Small intestine (tissue), 7 donors: Measurements from ENCODE around the gene ZGRF1. TPM values are rescaled to one million over a fixed set of nuclear protein-coding genes. Genes with fewer than 3 reads are reported as not detected.

Source experiments
- DNase-seq, 2 donors: peaks; one replicate each; pipeline versions ENCODE4 v3.0.0 to v3.0.0-alpha.2; 2013
- FAIRE-seq: peaks from 2 replicates; lab custom pipeline; 2012; peaks lifted over from hg19 to GRCh38; lab: Jason Lieb, UNC
- H3K27ac ChIP-seq, 3 donors: one replicate each; pipeline ENCODE4 v1.5.1; 2013; ENCODE audit warnings: low read length in 2 of 3, mild to moderate bottlenecking in 2 of 3, control low read depth in 1 of 3, inconsistent platforms in 1 of 3, low read depth in 1 of 3, moderate library complexity in 1 of 3
- H3K27me3 ChIP-seq, 3 donors: one replicate each; pipeline ENCODE4 v1.6.1; 2013; ENCODE audit warnings: low read length in 3 of 3, inconsistent platforms in 1 of 3; ENCODE audit not compliant: control insufficient read depth in 3 of 3, insufficient read depth in 3 of 3
- H3K36me3 ChIP-seq, 3 donors: one replicate each; pipeline ENCODE4 v1.6.1; 2013; ENCODE audit warnings: low read length in 3 of 3, inconsistent platforms in 1 of 3, low read depth in 1 of 3, mild to moderate bottlenecking in 1 of 3, moderate library complexity in 1 of 3; ENCODE audit not compliant: control insufficient read depth in 3 of 3, insufficient read depth in 2 of 3
- H3K4me1 ChIP-seq, 3 donors: one replicate each; pipeline ENCODE4 v1.6.1; 2013; ENCODE audit warnings: low read length in 2 of 3, inconsistent platforms in 1 of 3, low read depth in 1 of 3, mild to moderate bottlenecking in 1 of 3, moderate library complexity in 1 of 3; ENCODE audit not compliant: control insufficient read depth in 3 of 3, insufficient read depth in 2 of 3
- H3K4me3 ChIP-seq, 3 donors: one replicate each; pipeline ENCODE4 v1.5.1; 2013; ENCODE audit warnings: low read length in 3 of 3, control low read depth in 1 of 3, inconsistent platforms in 1 of 3, low read depth in 1 of 3, mild to moderate bottlenecking in 1 of 3, moderate library complexity in 1 of 3
- H3K9me3 ChIP-seq, 2 donors: one replicate each; pipeline ENCODE4 v1.6.1; 2013; ENCODE audit warnings: low read depth in 1 of 2, low read length in 1 of 2; ENCODE audit not compliant: control insufficient read depth in 2 of 2, insufficient read depth in 1 of 2
- WGBS, 3 donors: extraction: QIAGEN DNeasy Blood & Tissue Kit; methylation state at CpG; one replicate each; pipeline ENCODE4 v1.1.7; 2013; 5-methylcytosine and 5-hydroxymethylcytosine counted together
- polyA plus RNA-seq, 4 donors: library from polyadenylated mRNA; stranded (reverse) in 3 of 4; unstranded in 1 of 4; fragments of 200-250 nt in 3 of 4; fragments of 120-200 nt in 1 of 4; gene quantifications; one replicate each; pipeline versions ENCODE4 v1.2.1 to v1.2.3, GENCODE V29; 2013
- donor health status: healthy with polysubstance abuse.
- donor health status: control.
- donor health status: control.
- donor health status: Bipolar disorder and iron deficiency.
- donor health status: healthy.

ZGRF1 gene
- polyA plus RNA-seq, 4 donors, result 1.3 to 7.1 (median 2.0) TPM

- WGBS, 3 donors, result 3 to 11% (median 8%) methylated on average over 25 of the region's 25 CpGs
- H3K27me3 ChIP-seq, result peaks cover 6 to 92% (median 50%) of the 10 kb centered on the region in 3 donors
- FAIRE-seq (no peak), DNase-seq (no peak)
- no peak overlapping the region for H3K27ac ChIP-seq
- no peak overlapping the region for H3K4me3 ChIP-seq
- H3K36me3 ChIP-seq, result no peaks in the 10 kb centered on the region
- peaks cover 0 to 19% of the 10 kb centered on the region in 2 donors for H3K9me3 ChIP-seq
- peaks cover 7 to 14% (median 9%) of the 10 kb centered on the region in 3 donors for H3K4me1 ChIP-seq
Measured at GRCh38 chr4:112520598-112521122, 116.0 kb downstream of the ZGRF1 start.

DNA sequence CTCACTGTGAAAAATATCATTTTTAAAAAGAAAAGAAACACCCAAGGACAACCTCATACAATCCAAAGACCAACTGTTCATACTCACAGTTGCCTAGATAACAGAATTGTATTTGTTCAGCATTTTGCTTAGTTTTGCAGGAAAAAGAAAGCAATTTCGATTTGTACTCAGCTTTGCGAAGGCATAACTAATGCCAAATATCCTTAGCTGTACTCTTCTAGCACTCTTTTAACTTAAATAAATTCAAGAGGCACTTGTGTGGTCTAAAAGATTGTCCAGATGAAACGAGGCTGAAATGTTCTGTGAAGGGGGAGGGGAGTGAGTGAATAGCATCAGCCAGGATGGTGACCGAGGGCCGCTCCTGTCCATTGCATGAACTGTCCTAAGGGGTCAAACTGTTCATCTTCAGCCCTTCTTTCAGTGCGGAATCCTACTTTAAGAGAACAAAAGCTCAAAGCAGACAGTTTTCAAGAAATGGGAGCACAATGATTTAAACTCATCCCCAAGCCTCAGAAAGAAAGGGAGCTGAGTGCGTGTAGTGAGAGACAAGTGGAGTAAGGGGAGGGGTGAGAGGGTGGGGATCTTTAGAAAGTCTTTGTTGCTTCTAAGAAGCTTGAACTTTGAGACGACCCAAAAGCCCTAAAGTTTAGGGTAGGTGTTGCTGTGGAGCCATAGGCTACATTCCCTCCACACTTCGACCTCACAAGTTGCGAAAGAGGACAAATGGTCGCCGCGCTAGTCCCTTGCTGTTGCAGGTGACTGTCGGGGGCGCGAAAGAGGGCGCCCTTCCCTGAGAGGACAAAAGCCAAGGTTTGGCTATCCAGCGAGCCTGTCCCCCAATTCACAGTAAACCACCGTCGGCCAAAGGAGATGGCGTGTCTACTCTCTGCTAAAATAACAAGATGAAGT is 116.8 kb downstream of the ZGRF1 start:
- Histone ChIP-seq H3K4me3 (no peak overlapping the region), H3K27me3 (peaks cover 9 to 93% (median 52%) of the 10 kb centered on the region in 3 donors), H3K36me3 (no peaks in the 10 kb centered on the region), H3K4me1 (peaks cover 7 to 17% (median 9%) of the 10 kb centered on the region in 3 donors), H3K9me3 (peaks cover 0 to 19% of the 10 kb centered on the region in 2 donors), H3K27ac (no peak overlapping the region)
- 8 to 15% (median 11%) methylated on average over 21 of the region's 21 CpGs for WGBS, 3 donors
- DNase-seq, result peak in 1 of 2 donors; percentile 18
- FAIRE-seq, result no peak

- H3K4me3 ChIP-seq, result no peak overlapping the region
- H3K27me3 ChIP-seq, result peaks cover 11 to 96% (median 58%) of the 10 kb centered on the region in 3 donors
- H3K27ac ChIP-seq, result no peak overlapping the region
- no peaks in the 10 kb centered on the region for H3K36me3 ChIP-seq
- H3K9me3 ChIP-seq, result peaks cover 0 to 19% of the 10 kb centered on the region in 2 donors
- FAIRE-seq (no peak), DNase-seq (no peak)
- peaks cover 10 to 24% (median 11%) of the 10 kb centered on the region in 3 donors for H3K4me1 ChIP-seq
Measured at GRCh38 chr4:112518675-112519074, 118.0 kb downstream of the ZGRF1 start.

- peaks cover 9 to 19% (median 11%) of the 10 kb centered on the region in 3 donors for H3K4me1 ChIP-seq
- H3K27ac ChIP-seq, result no peak overlapping the region
- H3K27me3 ChIP-seq, result peaks cover 11 to 92% (median 54%) of the 10 kb centered on the region in 3 donors
- whole genome bisulfite sequencing, 3 donors, result 14 to 30% (median 19%) methylated on average over 3 of the region's 3 CpGs
- H3K9me3 ChIP-seq, result peaks cover 0 to 15% of the 10 kb centered on the region in 2 donors
- no peaks in the 10 kb centered on the region for H3K36me3 ChIP-seq
- no peak for FAIRE-seq
- no peak for DNase-seq
- no peak overlapping the region for H3K4me3 ChIP-seq
Measured at GRCh38 chr4:112517911-112518310, 118.8 kb downstream of the ZGRF1 start.

- DNase-seq (no peak), FAIRE-seq (no peak)
- Histone ChIP-seq H3K9me3 (peaks cover 0 to 9% of the 10 kb centered on the region in 2 donors), H3K4me3 (no peak overlapping the region), H3K27ac (no peak overlapping the region), H3K27me3 (peaks cover 11 to 91% (median 50%) of the 10 kb centered on the region in 3 donors), H3K36me3 (no peaks in the 10 kb centered on the region), H3K4me1 (peaks cover 8 to 17% (median 11%) of the 10 kb centered on the region in 3 donors)
- whole genome bisulfite sequencing, 3 donors, result 3 to 6% (median 4%) methylated on average over 20 of the region's 20 CpGs
Measured at GRCh38 chr4:112517067-112517634, 119.6 kb downstream of the ZGRF1 start.

DNA sequence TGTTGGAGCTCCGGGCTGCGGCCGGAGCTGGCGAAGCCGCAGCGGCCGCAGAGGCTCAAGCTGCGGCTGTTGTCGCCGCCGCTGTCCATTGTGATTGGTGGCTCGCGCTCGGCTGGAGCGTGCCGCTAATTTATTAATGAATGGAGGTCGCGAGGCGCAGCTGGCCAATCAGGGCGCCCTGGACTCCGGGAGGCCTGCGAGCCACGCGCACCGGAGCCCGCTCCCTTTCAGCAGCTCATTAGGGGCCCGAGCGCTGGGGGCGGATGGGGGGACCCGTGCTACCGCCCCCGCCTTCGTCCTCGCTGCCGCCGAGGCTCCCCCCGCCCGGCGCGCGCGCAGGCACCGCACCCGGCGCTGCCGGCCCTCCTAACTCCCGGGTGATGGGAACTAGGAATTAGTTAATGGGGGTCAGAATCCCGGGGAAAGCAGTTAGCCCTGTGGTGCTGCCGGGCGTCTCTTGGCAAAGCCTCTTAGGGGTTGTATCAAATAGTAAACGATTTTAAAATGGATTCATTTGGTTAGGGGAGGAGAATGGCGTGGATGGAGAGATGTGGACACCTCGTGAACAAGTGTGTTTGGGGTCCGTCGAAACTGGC is 120.1 kb downstream of the ZGRF1 start:
- Histone ChIP-seq H3K36me3 (no peaks in the 10 kb centered on the region), H3K9me3 (peaks cover 0 to 9% of the 10 kb centered on the region in 2 donors), H3K4me3 (peak overlapping the region in 1 of 3 donors; percentile 31), H3K4me1 (peaks cover 8 to 17% (median 11%) of the 10 kb centered on the region in 3 donors), H3K27me3 (peaks cover 11 to 91% (median 51%) of the 10 kb centered on the region in 3 donors), H3K27ac (no peak overlapping the region)
- WGBS, 3 donors, result 1 to 2% (median 1%) methylated on average over 50 to 55 of the region's 55 CpGs
- FAIRE-seq (no peak), DNase-seq (peak in 1 of 2 donors; percentile 35)

DNA sequence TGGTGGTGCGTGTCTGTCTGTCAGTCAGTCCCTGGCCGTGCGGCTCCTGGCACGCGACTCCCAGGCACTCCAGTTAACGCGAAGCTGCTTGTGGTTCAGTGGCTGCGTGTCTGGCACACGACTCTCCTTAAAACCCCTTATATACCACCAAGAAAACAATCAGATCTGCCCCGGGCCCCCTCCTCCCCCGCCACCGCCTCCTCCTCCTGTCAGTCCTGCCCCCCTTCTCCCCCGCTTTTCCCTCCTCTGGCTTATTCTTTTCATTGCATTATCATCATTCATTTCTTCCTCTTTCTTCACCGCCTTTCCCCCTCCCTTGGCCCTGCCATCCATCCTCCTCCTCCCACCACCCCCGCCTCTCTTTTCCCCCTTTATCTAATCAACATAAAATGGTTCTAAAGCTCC is 120.6 kb downstream of the ZGRF1 start, which contains the start of gene NEUROG2:
Gene NEUROG2 (minus strand): TSS at position 115 of the 405 bp plus-strand sequence. CDS start 705 bp downstream, outside the sequence.
- peaks cover 8 to 17% (median 12%) of the 10 kb centered on the region in 3 donors for H3K4me1 ChIP-seq
- H3K27me3 ChIP-seq, result peaks cover 11 to 91% (median 51%) of the 10 kb centered on the region in 3 donors

More for the DNA sequence above, 120.6 kb downstream of the ZGRF1 start, which contains the start of gene NEUROG2:
- H3K36me3 ChIP-seq, result no peaks in the 10 kb centered on the region
- no peak for DNase-seq
- no peak within 1 kb of the TSS for H3K27ac ChIP-seq
- H3K9me3 ChIP-seq, result peaks cover 0 to 9% of the 10 kb centered on the region in 2 donors
- H3K4me3 ChIP-seq, result peak within 1 kb of the TSS in 2 of 3 donors; percentile 31 to 39
- no peak for FAIRE-seq
- WGBS, 3 donors, result 0 to 2% (median 1%) methylated on average over 9 to 15 of the region's 15 CpGs
